ENCODE measurements around the gene WDR33. TPM values are rescaled to one million over a fixed set of nuclear protein-coding genes. Genes with fewer than 3 reads are reported as not detected.

The WDR33 gene
- total RNA-seq, 1 donor from 2014 or later, result 52.1 TPM

DNA sequence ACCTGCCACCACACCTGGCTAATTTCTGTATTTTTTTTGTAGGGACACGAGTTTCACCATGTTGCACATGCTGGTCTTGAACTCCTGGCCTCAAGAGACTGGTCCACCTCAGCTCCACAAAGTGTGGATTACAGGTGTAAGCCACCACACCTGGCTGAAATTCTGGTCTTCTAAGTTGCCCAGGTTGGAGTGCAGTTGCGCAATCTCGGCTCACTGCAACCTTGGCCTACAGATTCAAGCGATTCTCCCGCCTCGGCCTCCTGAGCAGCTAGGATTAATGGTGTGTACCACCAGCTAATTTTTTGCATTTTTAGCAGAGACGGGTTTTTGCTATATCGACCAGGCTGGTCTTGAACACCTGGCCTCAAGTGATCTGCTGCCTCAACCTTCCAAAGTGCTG lies 41.4 kb upstream of the WDR33 start:
- no peak overlapping the region for H3K27ac Mint-ChIP-seq (ENCODE audit: unreplicated experiment)
- TF ChIP-seq, protein P1, sequence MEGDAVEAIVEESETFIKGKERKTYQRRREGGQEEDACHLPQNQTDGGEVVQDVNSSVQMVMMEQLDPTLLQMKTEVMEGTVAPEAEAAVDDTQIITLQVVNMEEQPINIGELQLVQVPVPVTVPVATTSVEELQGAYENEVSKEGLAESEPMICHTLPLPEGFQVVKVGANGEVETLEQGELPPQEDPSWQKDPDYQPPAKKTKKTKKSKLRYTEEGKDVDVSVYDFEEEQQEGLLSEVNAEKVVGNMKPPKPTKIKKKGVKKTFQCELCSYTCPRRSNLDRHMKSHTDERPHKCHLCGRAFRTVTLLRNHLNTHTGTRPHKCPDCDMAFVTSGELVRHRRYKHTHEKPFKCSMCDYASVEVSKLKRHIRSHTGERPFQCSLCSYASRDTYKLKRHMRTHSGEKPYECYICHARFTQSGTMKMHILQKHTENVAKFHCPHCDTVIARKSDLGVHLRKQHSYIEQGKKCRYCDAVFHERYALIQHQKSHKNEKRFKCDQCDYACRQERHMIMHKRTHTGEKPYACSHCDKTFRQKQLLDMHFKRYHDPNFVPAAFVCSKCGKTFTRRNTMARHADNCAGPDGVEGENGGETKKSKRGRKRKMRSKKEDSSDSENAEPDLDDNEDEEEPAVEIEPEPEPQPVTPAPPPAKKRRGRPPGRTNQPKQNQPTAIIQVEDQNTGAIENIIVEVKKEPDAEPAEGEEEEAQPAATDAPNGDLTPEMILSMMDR (IDR thresholded peaks at IDR 0.05; ENCODE audit: unreplicated experiment), result no peak
- peaks cover 2% of the 10 kb centered on the region for H3K4me1 Mint-ChIP-seq (ENCODE audit: unreplicated experiment)
- peaks cover 9% of the 10 kb centered on the region for H3K36me3 Mint-ChIP-seq (ENCODE audit: low read depth, unreplicated experiment)
- H3K9me3 Mint-ChIP-seq (ENCODE audit: unreplicated experiment), result no peaks in the 10 kb centered on the region
- no peak for DNase-seq (ENCODE audit: low spot score)
- H3K4me3 Mint-ChIP-seq (ENCODE audit: unreplicated experiment), result no peak overlapping the region
- peaks cover 4% of the 10 kb centered on the region for H3K27me3 Mint-ChIP-seq (ENCODE audit: unreplicated experiment)

DNA sequence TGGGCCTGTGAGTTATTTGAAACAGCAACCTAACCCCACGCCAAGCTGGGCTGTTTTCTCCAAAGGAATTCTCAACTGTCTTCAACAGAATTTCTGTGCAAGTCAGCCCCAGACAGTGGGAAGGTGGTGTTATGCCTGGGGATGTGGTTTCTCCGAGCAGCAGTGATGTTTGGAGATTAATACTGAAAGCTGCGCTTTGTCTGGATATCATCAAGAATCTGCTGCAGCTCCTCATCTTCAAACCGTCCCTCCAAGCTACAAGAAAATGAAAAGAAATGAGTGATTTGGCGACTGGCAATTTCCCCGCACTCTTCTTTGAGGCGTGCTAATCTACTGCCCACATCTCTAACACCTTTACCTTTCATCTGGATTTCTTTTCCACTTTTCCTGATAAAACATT lies 37.0 kb upstream of the WDR33 start:
- Mint-ChIP-seq H3K27ac (ENCODE audit: unreplicated experiment) (no peak overlapping the region), H3K36me3 (ENCODE audit: low read depth, unreplicated experiment) (peaks cover 21% of the 10 kb centered on the region), H3K9me3 (ENCODE audit: unreplicated experiment) (no peaks in the 10 kb centered on the region), H3K27me3 (ENCODE audit: unreplicated experiment) (no peaks in the 10 kb centered on the region), H3K4me1 (ENCODE audit: unreplicated experiment) (no peaks in the 10 kb centered on the region), H3K4me3 (ENCODE audit: unreplicated experiment) (no peak overlapping the region)
- TF ChIP-seq, protein P1 (IDR thresholded peaks at IDR 0.05; ENCODE audit: unreplicated experiment), result no peak
- no peak for DNase-seq (ENCODE audit: low spot score)

DNA sequence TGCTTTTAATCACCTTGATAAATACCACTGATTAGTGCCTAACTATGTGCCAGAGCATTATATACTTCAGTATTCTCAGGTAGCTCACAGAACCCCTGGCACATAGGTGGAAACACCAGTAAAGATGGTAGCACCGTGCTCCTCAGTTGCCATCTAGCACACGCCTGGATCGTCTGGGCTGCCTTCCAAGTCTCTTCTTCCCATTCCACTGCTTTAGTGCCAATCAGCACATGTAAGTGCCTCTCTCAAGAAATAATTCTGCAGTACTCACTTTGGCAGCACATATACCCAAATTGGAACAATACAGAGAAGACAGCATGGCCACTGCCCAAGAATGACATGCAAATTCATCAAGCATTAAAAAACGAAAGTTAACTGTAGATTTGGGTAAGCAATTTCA lies 34.0 kb upstream of the WDR33 start:
- H3K4me1 Mint-ChIP-seq (ENCODE audit: unreplicated experiment), result no peaks in the 10 kb centered on the region
- H3K9me3 Mint-ChIP-seq (ENCODE audit: unreplicated experiment), result no peaks in the 10 kb centered on the region
- peaks cover 2% of the 10 kb centered on the region for H3K27me3 Mint-ChIP-seq (ENCODE audit: unreplicated experiment)
- no peak for DNase-seq (ENCODE audit: low spot score)
- no peak overlapping the region for H3K27ac Mint-ChIP-seq (ENCODE audit: unreplicated experiment)
- no peak overlapping the region for H3K4me3 Mint-ChIP-seq (ENCODE audit: unreplicated experiment)
- peaks cover 20% of the 10 kb centered on the region for H3K36me3 Mint-ChIP-seq (ENCODE audit: low read depth, unreplicated experiment)
- TF ChIP-seq, protein P1 (IDR thresholded peaks at IDR 0.05; ENCODE audit: unreplicated experiment), result no peak

DNA sequence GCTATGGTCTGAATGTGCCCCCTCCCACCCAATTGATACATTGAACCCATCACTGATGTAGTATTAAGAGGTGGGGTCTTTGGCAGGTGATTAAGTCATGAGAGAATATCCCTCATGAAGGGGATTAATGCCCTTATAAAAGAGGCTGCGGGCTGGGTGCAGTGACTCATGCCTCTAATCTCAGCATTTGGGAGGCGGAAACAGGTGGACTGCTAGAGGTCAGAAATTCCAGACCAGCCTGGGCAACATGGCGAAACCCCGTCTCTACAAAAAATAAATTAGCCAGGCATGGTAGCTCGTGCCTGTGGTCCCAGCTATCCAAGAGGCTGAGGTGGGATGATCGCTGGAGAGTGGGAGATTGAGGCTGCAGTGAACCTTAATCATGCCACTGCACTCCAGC lies 32.7 kb upstream of the WDR33 start:
- DNase-seq (ENCODE audit: low spot score), result no peak
- H3K27me3 Mint-ChIP-seq (ENCODE audit: unreplicated experiment), result peaks cover 2% of the 10 kb centered on the region
- TF ChIP-seq, protein P1 (IDR thresholded peaks at IDR 0.05; ENCODE audit: unreplicated experiment), result no peak
- no peaks in the 10 kb centered on the region for H3K9me3 Mint-ChIP-seq (ENCODE audit: unreplicated experiment)
- H3K4me1 Mint-ChIP-seq (ENCODE audit: unreplicated experiment), result no peaks in the 10 kb centered on the region
- H3K36me3 Mint-ChIP-seq (ENCODE audit: low read depth, unreplicated experiment), result peaks cover 12% of the 10 kb centered on the region
- H3K27ac Mint-ChIP-seq (ENCODE audit: unreplicated experiment), result no peak overlapping the region
- H3K4me3 Mint-ChIP-seq (ENCODE audit: unreplicated experiment), result no peak overlapping the region

DNA sequence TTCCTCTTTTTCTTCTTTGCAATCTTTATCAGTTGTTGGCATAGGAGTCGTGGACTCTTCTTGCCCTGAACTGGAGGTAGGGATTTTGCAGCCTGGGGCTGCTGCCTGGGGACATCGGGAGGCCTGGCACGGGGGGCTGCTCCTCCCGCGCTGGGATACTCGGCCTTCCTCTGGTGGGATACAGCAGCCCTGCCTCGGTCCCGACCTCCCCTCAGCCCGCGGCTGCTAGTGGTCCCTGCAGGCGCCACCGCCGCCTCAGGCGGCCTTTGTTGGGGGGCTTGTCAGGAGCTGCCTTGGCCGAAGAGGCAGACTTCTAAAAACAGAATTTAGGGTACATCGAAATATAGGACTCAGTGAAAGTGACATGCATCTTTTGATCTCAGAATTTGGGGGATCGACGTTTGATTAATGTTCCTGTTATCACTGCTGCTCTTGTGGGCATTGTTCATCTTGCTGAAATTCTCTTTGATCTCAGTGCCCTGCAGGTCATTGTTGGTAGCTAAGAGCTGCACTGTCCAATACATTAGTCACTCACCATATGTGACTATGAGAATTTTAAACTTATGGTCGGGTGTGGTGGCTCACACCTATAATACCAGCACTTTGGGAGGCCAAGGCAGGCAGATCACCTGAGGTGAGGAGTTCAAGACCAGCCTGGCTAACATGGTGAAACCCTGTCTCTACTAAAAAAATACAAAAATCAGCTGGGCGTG lies 30.7 kb upstream of the WDR33 start:
- DNase-seq (ENCODE audit: low spot score), result no peak
- H3K27me3 Mint-ChIP-seq (ENCODE audit: unreplicated experiment), result peaks cover 4% of the 10 kb centered on the region
- H3K9me3 Mint-ChIP-seq (ENCODE audit: unreplicated experiment), result no peaks in the 10 kb centered on the region
- H3K36me3 Mint-ChIP-seq (ENCODE audit: low read depth, unreplicated experiment), result peaks cover 5% of the 10 kb centered on the region
- TF ChIP-seq, protein P1 (IDR thresholded peaks at IDR 0.05; ENCODE audit: unreplicated experiment), result no peak
- H3K4me3 Mint-ChIP-seq (ENCODE audit: unreplicated experiment), result no peak overlapping the region
- H3K27ac Mint-ChIP-seq (ENCODE audit: unreplicated experiment), result no peak overlapping the region
- no peaks in the 10 kb centered on the region for H3K4me1 Mint-ChIP-seq (ENCODE audit: unreplicated experiment)
